HFFc6 (cell line): ENCODE data around the gene PDCD1. TPM values are rescaled to one million over a fixed set of nuclear protein-coding genes. Genes with fewer than 3 reads are reported as not detected.
"Not testable (repeated sequence)": the region's sequence is repeated elsewhere in the genome, so short reads cannot be mapped to it uniquely, and the experiment has no call there.

Experiments
- DNase-seq: peaks from one replicate; pipeline ENCODE4 v3.0.0-alpha.2; 2018
- H3K27ac Mint-ChIP-seq: 2 replicates; pipeline ENCODE4 v1.8.0; 2020; ENCODE audit warnings: mild to moderate bottlenecking, mixed read lengths
- H3K27me3 Mint-ChIP-seq: 2 replicates; pipeline ENCODE4 v1.8.0; 2021; ENCODE audit warnings: mild to moderate bottlenecking, moderate library complexity, mixed read lengths; ENCODE audit not compliant: insufficient read depth
- H3K36me3 Mint-ChIP-seq: 2 replicates; pipeline ENCODE4 v1.8.0; 2021; ENCODE audit warnings: low read depth, mixed read lengths
- H3K4me1 Mint-ChIP-seq: 2 replicates; pipeline ENCODE4 v1.8.0; 2020; ENCODE audit warnings: low read depth, mixed read lengths
- H3K4me3 Mint-ChIP-seq: 2 replicates; pipeline ENCODE4 v1.8.0; 2020; ENCODE audit warnings: mild to moderate bottlenecking, moderate library complexity, mixed read lengths
- H3K9me3 Mint-ChIP-seq: 2 replicates; pipeline ENCODE4 v1.8.0; 2020; ENCODE audit warnings: mild to moderate bottlenecking, mixed read lengths
- CTCF ChIP-seq: fragments of 200-600 bp; sonication (generic); IDR thresholded peaks from 2 replicates; pipeline ENCODE4 v1.5.0; 2021; ENCODE audit warnings: antibody characterized with exemption, mild to moderate bottlenecking
- total RNA-seq, 6 experiments: library from RNA; stranded (reverse); fragmentation: NEBNext Ultra II Directional; extraction: Animal tissue kit (Norgen Biotek cat#: 25700); gene quantifications; 2 replicates in 1 of 6; 3 replicates in 5 of 6; pipeline ENCODE4 v1.2.3, GENCODE V29; 2021

PDCD1 gene
- total RNA-seq, 6 experiments from 2014 or later: not detected

GRCh38 chr2:241877197-241877685 lies 18.5 kb upstream of the PDCD1 start:
- no peak for TF ChIP-seq CTCF
- Mint-ChIP-seq H3K9me3 (no peaks in the 10 kb centered on the region), H3K4me3 (no peak overlapping the region), H3K36me3 (no peaks in the 10 kb centered on the region), H3K4me1 (peaks cover 11% of the 10 kb centered on the region), H3K27ac (no peak overlapping the region), H3K27me3 (peaks cover 3% of the 10 kb centered on the region; the same call in 1 of the 2 replicates)
- DNase-seq: no peak

GRCh38 chr2:241876528-241877196 lies 18.0 kb upstream of the PDCD1 start:
- no peak overlapping the region for H3K27ac Mint-ChIP-seq

GRCh38 chr2:241875754-241876527 lies 17.2 kb upstream of the PDCD1 start:
- not testable (repeated sequence) for H3K36me3 Mint-ChIP-seq, H3K27ac Mint-ChIP-seq, H3K27me3 Mint-ChIP-seq, H3K4me1 Mint-ChIP-seq, DNase-seq, H3K9me3 Mint-ChIP-seq, H3K4me3 Mint-ChIP-seq
- peak; percentile 32; the same call in 1 of the 2 replicates for TF ChIP-seq CTCF

More at GRCh38 chr2:241876528-241877196, 18.0 kb upstream of the PDCD1 start:
- Mint-ChIP-seq H3K36me3 (no peaks in the 10 kb centered on the region), H3K4me1 (peaks cover 8% of the 10 kb centered on the region), H3K4me3 (no peak overlapping the region), H3K9me3 (no peaks in the 10 kb centered on the region), H3K27me3 (0 out of 2 replicates have a peak, but pooled peaks cover 2% of the 10 kb centered on the region)
- no peak for DNase-seq
- TF ChIP-seq CTCF: no peak

- H3K4me3 Mint-ChIP-seq: no peak overlapping the region
- no peak for TF ChIP-seq CTCF
- H3K9me3 Mint-ChIP-seq: no peaks in the 10 kb centered on the region
- H3K4me1 Mint-ChIP-seq: no peaks in the 10 kb centered on the region
- no peaks in the 10 kb centered on the region for H3K36me3 Mint-ChIP-seq
- H3K27me3 Mint-ChIP-seq: no peaks in the 10 kb centered on the region; the same call in none of the 2 replicates
- H3K27ac Mint-ChIP-seq: no peak overlapping the region
- DNase-seq: no peak
Observed at GRCh38 chr2:241874277-241874925, 15.7 kb upstream of the PDCD1 start.

- H3K4me1 Mint-ChIP-seq: no peaks in the 10 kb centered on the region
- no peaks in the 10 kb centered on the region for H3K36me3 Mint-ChIP-seq
- no peak for DNase-seq
- no peaks in the 10 kb centered on the region for H3K9me3 Mint-ChIP-seq
- no peak for TF ChIP-seq CTCF
- H3K27me3 Mint-ChIP-seq: no peaks in the 10 kb centered on the region; the same call in none of the 2 replicates
- H3K27ac Mint-ChIP-seq: no peak overlapping the region
- H3K4me3 Mint-ChIP-seq: no peak overlapping the region
Observed at GRCh38 chr2:241873803-241874110, 15.1 kb upstream of the PDCD1 start.
